HepG2 (cell line): ENCODE results near the gene SECISBP2L. TPM values are rescaled to one million over a fixed set of nuclear protein-coding genes. Genes with fewer than 3 reads are reported as not detected.
A peak's percentile ranks its signal among the peaks of the same experiment; 100 is the strongest.

Experiments
- ATAC-seq: fragments of 200-7000 bp; cut with Tn5 transposase; 3 replicates; pipeline ENCODE4 v1.9.1; 2020; ENCODE audit warnings: mild to moderate bottlenecking, moderate library complexity
- BruUV-seq: library from RNA; stranded (reverse); fragments of 400-500 nt; replicated peaks from 2 replicates; lab custom pipeline; 2021; lab: Mats Ljungman, UMichigan
- CTCF ChIA-PET: fragments of 300-600 bp; formaldehyde crosslinking; extraction: SDS; loops from one replicate; lab custom pipeline; 2021; ENCODE audit warnings: low total read pairs, inconsistent platforms, low intra/inter-chr PET ratio; lab: Yijun Ruan, JAX
- POLR2A ChIA-PET: fragments of 350-600 bp; sonication (Branson Sonifier 250); formaldehyde crosslinking; loops from one replicate; lab custom pipeline; 2020; ENCODE audit warnings: antibody characterized with exemption, inconsistent platforms; lab: Yijun Ruan, JAX
- DNase-seq: peaks from one replicate; pipeline ENCODE4 v3.0.0-alpha.2; 2015; ENCODE audit warnings: low spot score
- FAIRE-seq: peaks from 3 replicates; lab custom pipeline; 2011; peaks lifted over from hg19 to GRCh38; lab: Jason Lieb, UNC
- H2AFZ ChIP-seq: one replicate; pipeline ENCODE4 v1.6.1; 2011; ENCODE audit warnings: low read length, inconsistent platforms
- H3K27ac ChIP-seq: fragments of 300-600 bp; 3 replicates; pipeline ENCODE4 v1.8.0; 2011; ENCODE audit warnings: mixed run types, mild to moderate bottlenecking, mixed read lengths, low read length, inconsistent platforms; ENCODE audit not compliant: insufficient read depth; ENCODE audit errors: extremely low read length
- H3K27me3 ChIP-seq, 2 experiments: fragments of 200-600 bp in 1 of 2; 2 replicates in 1 of 2; 3 replicates in 1 of 2; pipeline versions ENCODE4 v1.6.0 to v1.8.0; 2011; ENCODE audit warnings: low read length in 2 of 2, mild to moderate bottlenecking in 2 of 2, moderate library complexity in 2 of 2, inconsistent platforms in 1 of 2; ENCODE audit not compliant: insufficient read depth in 2 of 2, control insufficient read depth in 1 of 2
- H3K36me3 ChIP-seq, 2 experiments: fragments of 200-600 bp in 1 of 2; replicated peaks in 1 of 2; 2 replicates in 1 of 2; 3 replicates in 1 of 2; pipeline versions ENCODE4 v1.5.1 to v1.8.0; 2011; ENCODE audit warnings: low read length in 2 of 2, inconsistent platforms in 1 of 2; ENCODE audit not compliant: insufficient read depth in 2 of 2, control insufficient read depth in 1 of 2
- H3K4me1 ChIP-seq: 2 replicates; pipeline ENCODE4 v1.5.1; 2012; ENCODE audit warnings: low read length, inconsistent platforms; ENCODE audit not compliant: insufficient read depth
- H3K4me2 ChIP-seq: 2 replicates; pipeline ENCODE4 v1.6.0; 2011; ENCODE audit warnings: low read depth, low read length, inconsistent platforms
- H3K4me3 ChIP-seq, 3 experiments: fragments of 200-600 bp in 1 of 3; sonication (generic), shearing (Covaris generic) in 1 of 3; replicated peaks in 1 of 3; 2 replicates each; pipeline ENCODE4 v1.5.1; 2011 to 2016; ENCODE audit warnings: low read length in 3 of 3, inconsistent platforms in 2 of 3, low read depth in 2 of 3, mild to moderate bottlenecking in 2 of 3, control low read depth in 1 of 3, mixed read lengths in 1 of 3; ENCODE audit not compliant: insufficient read depth in 1 of 3
- H3K79me2 ChIP-seq: one replicate; pipeline ENCODE4 v1.6.1; 2011; ENCODE audit warnings: low read length, inconsistent platforms; ENCODE audit not compliant: insufficient read depth
- H3K9ac ChIP-seq: 2 replicates; pipeline ENCODE4 v1.6.0; 2011; ENCODE audit warnings: mild to moderate bottlenecking, low read depth, low read length, inconsistent platforms; ENCODE audit not compliant: insufficient read depth
- H3K9me3 ChIP-seq: 2 replicates; pipeline ENCODE4 v1.5.1; 2012; ENCODE audit warnings: mild to moderate bottlenecking, low read length
- H4K20me1 ChIP-seq: 2 replicates; pipeline ENCODE4 v1.6.0; 2011; ENCODE audit warnings: inconsistent platforms, mild to moderate bottlenecking, low read length, moderate library complexity; ENCODE audit not compliant: insufficient read depth
- CC2D1A ChIP-seq: sonication (generic); formaldehyde crosslinking; IDR thresholded peaks from 2 replicates; pipeline ENCODE4 v1.8.1; 2023; ENCODE audit warnings: mild to moderate bottlenecking, missing genetic modification reagents
- SNAI1 ChIP-seq: sonication (generic); formaldehyde crosslinking; IDR thresholded peaks from 2 replicates; pipeline ENCODE4 v1.5.0; 2020; ENCODE audit warnings: mild to moderate bottlenecking, missing genetic modification reagents, borderline replicate concordance
- WGBS: methylation state at CpG from one replicate; pipeline ENCODE4 v1.1.6; 2017; ENCODE audit warnings: low lambda C conversion rate; 5-methylcytosine and 5-hydroxymethylcytosine counted together
- in situ Hi-C: cut with HindIII; loops from 2 replicates; pipeline ENCODE4 v1.10.0; 2017; ENCODE audit warnings: low pct_unique_long_range_greater_than_20kb; ENCODE audit not compliant: extremely low pct_ligation_motif_present
- intact Hi-C: fragments of 100-400 bp; cut with micrococcal nuclease; formaldehyde crosslinking; loops from one replicate; pipeline ENCODE4 v1.10.0; 2022; ENCODE audit not compliant: unreplicated experiment
- polyA plus RNA-seq, 8 experiments: library from polyadenylated mRNA; depleted of rRNA in 3 of 8; stranded (reverse) in 7 of 8; unstranded in 1 of 8; fragments of >200 nt; fragmentation: Illumina TruSeq in 4 of 8; extraction: Trizol in 4 of 8; gene quantifications; 2 replicates each; pipeline versions ENCODE4 v1.2.1 to v1.2.3, GENCODE V29; 2011 to 2016; ENCODE audit warnings: low read depth in 4 of 8, missing spikeins in 1 of 8, mixed read lengths in 1 of 8; ENCODE audit not compliant: insufficient read depth in 1 of 8
- total RNA-seq, 5 experiments: library from RNA; depleted of rRNA; stranded (reverse); fragments of >200 nt; fragmentation: Illumina TruSeq; extraction: Trizol; gene quantifications; 2 replicates each; pipeline ENCODE4 v1.2.3, GENCODE V29; 2016; ENCODE audit warnings: low read depth in 1 of 5
- TF ChIP-seq, protein P1 (sequence below): sonication (generic); formaldehyde crosslinking; IDR thresholded peaks from 2 replicates; pipeline ENCODE4 v1.5.1; 2020; ENCODE audit warnings: mild to moderate bottlenecking, missing genetic modification reagents, borderline replicate concordance
- TF ChIP-seq, protein P2 (sequence below): sonication (generic); formaldehyde crosslinking; IDR thresholded peaks from 2 replicates; pipeline ENCODE4 v1.5.0; 2020; ENCODE audit warnings: mild to moderate bottlenecking, missing genetic modification reagents, borderline replicate concordance
- TF ChIP-seq, protein P3 (sequence below): sonication (generic); formaldehyde crosslinking; IDR thresholded peaks from 2 replicates; pipeline ENCODE4 v1.4.0; 2020; ENCODE audit warnings: missing genetic modification reagents, borderline replicate concordance
- TF ChIP-seq, protein P4 (sequence below): sonication (generic); formaldehyde crosslinking; IDR thresholded peaks from 2 replicates; pipeline ENCODE4 v1.8.1; 2022; ENCODE audit warnings: low read depth, mild to moderate bottlenecking, missing genetic modification reagents

SECISBP2L gene
- total and polyA plus RNA-seq, 2 of the 13 experiments (the other 11 are each of a cell fraction or from before 2014, with no cell fraction given) = 13.9 to 15.6 TPM

DNA sequence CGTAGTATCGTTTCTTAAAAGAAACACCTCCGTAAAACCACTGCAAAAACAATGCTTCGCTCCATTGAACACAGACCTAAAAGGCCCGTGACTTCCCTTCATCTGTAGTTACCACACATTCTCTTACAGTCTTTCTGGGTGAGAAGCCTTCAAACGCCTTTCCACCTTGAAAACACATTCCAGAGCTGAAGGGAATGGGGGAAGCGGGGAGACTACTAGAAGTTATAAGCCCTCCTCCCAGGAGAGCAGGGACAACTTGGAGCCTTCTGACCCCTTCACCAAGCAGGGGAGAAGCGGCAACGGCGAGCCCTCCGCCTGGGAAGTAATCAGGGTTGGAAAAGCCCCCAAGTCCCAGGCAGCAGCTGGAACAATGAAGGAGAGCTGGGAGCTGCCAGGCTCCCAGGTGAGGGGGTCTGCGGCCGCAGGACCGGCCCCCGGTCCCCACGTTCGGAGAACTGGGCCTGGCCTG lies 461 bp downstream of the SECISBP2L start:
- no peaks in the 10 kb centered on the region for H3K27me3 ChIP-seq
- peaks cover 46% of the 10 kb centered on the region for H3K4me1 ChIP-seq
- H3K9ac ChIP-seq = peak overlapping the region; percentile 90
- H3K4me2 ChIP-seq = peak overlapping the region; percentile 65
- H3K27ac ChIP-seq = peak overlapping the region; percentile 81
- H3K4me3 ChIP-seq = peak overlapping the region; percentile 87 to 93 (median 88)
- BruUV-seq = no TSS peak
- no peak overlapping the region for H2AFZ ChIP-seq
- DNase-seq (peak; percentile 28), ATAC-seq (peak; percentile 62), FAIRE-seq (no peak)
- intact Hi-C loops = loop anchor here (1.0 to 5.0 kb wide), 3 partner anchors 9 to 233 kb away; partner anchors contain the start of gene CEP152
- ChIA-PET CTCF (interaction anchor here (0.7 kb wide), 1 partner anchor 101 kb away, joined by 3 read pairs; no protein-coding TSS in a partner anchor), POLR2A (interaction anchor here (0.8 to 2.4 kb wide), 7 partner anchors 10 to 235 kb away, joined by 3 to 12 read pairs (median 5); partner anchors contain the start of genes CEP152, COPS2 and GALK2)
- H3K36me3 ChIP-seq = no peaks in the 10 kb centered on the region
- WGBS = 2% methylated on average over 8 of the region's 17 CpGs
- in situ Hi-C loops = no loop called here
- no peaks in the 10 kb centered on the region for H3K9me3 ChIP-seq
- peaks cover 49% of the 10 kb centered on the region for H3K79me2 ChIP-seq
- no peaks in the 10 kb centered on the region for H4K20me1 ChIP-seq
- TF ChIP-seq, protein P1, sequence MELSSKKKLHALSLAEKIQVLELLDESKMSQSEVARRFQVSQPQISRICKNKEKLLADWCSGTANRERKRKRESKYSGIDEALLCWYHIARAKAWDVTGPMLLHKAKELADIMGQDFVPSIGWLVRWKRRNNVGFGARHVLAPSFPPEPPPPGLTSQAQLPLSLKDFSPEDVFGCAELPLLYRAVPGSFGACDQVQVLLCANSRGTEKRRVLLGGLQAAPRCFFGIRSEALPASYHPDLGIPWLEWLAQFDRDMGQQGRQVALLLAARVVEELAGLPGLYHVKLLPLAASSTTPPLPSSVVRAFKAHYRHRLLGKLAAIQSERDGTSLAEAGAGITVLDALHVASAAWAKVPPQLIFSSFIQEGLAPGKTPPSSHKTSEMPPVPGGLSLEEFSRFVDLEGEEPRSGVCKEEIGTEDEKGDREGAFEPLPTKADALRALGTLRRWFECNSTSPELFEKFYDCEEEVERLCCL (CRISPR knock-in tag) = 0 out of 2 replicates have a peak, but pooled peaks have one; percentile 15
- TF ChIP-seq, protein P2, sequence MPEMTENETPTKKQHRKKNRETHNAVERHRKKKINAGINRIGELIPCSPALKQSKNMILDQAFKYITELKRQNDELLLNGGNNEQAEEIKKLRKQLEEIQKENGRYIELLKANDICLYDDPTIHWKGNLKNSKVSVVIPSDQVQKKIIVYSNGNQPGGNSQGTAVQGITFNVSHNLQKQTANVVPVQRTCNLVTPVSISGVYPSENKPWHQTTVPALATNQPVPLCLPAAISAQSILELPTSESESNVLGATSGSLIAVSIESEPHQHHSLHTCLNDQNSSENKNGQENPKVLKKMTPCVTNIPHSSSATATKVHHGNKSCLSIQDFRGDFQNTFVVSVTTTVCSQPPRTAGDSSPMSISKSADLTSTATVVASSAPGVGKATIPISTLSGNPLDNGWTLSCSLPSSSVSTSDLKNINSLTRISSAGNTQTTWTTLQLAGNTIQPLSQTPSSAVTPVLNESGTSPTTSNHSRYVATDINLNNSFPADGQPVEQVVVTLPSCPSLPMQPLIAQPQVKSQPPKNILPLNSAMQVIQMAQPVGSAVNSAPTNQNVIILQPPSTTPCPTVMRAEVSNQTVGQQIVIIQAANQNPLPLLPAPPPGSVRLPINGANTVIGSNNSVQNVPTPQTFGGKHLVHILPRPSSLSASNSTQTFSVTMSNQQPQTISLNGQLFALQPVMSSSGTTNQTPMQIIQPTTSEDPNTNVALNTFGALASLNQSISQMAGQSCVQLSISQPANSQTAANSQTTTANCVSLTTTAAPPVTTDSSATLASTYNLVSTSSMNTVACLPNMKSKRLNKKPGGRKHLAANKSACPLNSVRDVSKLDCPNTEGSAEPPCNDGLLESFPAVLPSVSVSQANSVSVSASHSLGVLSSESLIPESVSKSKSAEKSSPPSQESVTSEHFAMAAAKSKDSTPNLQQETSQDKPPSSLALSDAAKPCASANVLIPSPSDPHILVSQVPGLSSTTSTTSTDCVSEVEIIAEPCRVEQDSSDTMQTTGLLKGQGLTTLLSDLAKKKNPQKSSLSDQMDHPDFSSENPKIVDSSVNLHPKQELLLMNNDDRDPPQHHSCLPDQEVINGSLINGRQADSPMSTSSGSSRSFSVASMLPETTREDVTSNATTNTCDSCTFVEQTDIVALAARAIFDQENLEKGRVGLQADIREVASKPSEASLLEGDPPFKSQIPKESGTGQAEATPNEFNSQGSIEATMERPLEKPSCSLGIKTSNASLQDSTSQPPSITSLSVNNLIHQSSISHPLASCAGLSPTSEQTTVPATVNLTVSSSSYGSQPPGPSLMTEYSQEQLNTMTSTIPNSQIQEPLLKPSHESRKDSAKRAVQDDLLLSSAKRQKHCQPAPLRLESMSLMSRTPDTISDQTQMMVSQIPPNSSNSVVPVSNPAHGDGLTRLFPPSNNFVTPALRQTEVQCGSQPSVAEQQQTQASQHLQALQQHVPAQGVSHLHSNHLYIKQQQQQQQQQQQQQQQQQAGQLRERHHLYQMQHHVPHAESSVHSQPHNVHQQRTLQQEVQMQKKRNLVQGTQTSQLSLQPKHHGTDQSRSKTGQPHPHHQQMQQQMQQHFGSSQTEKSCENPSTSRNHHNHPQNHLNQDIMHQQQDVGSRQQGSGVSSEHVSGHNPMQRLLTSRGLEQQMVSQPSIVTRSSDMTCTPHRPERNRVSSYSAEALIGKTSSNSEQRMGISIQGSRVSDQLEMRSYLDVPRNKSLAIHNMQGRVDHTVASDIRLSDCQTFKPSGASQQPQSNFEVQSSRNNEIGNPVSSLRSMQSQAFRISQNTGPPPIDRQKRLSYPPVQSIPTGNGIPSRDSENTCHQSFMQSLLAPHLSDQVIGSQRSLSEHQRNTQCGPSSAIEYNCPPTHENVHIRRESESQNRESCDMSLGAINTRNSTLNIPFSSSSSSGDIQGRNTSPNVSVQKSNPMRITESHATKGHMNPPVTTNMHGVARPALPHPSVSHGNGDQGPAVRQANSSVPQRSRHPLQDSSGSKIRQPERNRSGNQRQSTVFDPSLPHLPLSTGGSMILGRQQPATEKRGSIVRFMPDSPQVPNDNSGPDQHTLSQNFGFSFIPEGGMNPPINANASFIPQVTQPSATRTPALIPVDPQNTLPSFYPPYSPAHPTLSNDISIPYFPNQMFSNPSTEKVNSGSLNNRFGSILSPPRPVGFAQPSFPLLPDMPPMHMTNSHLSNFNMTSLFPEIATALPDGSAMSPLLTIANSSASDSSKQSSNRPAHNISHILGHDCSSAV = 0 out of 2 replicates have a peak, but pooled peaks have one; percentile 28
- TF ChIP-seq CC2D1A (CRISPR knock-in tag) (no peak), SNAI1 (CRISPR knock-in tag) (peak; percentile 96; the same call in 1 of the 2 replicates)
- TF ChIP-seq, protein P3, sequence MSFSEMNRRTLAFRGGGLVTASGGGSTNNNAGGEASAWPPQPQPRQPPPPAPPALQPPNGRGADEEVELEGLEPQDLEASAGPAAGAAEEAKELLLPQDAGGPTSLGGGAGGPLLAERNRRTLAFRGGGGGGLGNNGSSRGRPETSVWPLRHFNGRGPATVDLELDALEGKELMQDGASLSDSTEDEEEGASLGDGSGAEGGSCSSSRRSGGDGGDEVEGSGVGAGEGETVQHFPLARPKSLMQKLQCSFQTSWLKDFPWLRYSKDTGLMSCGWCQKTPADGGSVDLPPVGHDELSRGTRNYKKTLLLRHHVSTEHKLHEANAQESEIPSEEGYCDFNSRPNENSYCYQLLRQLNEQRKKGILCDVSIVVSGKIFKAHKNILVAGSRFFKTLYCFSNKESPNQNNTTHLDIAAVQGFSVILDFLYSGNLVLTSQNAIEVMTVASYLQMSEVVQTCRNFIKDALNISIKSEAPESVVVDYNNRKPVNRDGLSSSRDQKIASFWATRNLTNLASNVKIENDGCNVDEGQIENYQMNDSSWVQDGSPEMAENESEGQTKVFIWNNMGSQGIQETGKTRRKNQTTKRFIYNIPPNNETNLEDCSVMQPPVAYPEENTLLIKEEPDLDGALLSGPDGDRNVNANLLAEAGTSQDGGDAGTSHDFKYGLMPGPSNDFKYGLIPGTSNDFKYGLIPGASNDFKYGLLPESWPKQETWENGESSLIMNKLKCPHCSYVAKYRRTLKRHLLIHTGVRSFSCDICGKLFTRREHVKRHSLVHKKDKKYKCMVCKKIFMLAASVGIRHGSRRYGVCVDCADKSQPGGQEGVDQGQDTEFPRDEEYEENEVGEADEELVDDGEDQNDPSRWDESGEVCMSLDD (CRISPR knock-in tag) = 0 out of 2 replicates have a peak, but pooled peaks have one; percentile 46
- TF ChIP-seq, protein P4, sequence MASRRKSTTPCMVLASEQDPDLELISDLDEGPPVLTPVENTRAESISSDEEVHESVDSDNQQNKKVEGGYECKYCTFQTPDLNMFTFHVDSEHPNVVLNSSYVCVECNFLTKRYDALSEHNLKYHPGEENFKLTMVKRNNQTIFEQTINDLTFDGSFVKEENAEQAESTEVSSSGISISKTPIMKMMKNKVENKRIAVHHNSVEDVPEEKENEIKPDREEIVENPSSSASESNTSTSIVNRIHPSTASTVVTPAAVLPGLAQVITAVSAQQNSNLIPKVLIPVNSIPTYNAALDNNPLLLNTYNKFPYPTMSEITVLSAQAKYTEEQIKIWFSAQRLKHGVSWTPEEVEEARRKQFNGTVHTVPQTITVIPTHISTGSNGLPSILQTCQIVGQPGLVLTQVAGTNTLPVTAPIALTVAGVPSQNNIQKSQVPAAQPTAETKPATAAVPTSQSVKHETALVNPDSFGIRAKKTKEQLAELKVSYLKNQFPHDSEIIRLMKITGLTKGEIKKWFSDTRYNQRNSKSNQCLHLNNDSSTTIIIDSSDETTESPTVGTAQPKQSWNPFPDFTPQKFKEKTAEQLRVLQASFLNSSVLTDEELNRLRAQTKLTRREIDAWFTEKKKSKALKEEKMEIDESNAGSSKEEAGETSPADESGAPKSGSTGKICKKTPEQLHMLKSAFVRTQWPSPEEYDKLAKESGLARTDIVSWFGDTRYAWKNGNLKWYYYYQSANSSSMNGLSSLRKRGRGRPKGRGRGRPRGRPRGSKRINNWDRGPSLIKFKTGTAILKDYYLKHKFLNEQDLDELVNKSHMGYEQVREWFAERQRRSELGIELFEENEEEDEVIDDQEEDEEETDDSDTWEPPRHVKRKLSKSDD = no peak
